GM12878 (cell line): ENCODE data around the gene SSU72. TPM values are rescaled to one million over a fixed set of nuclear protein-coding genes. Genes with fewer than 3 reads are reported as not detected.

Experiments
- ATAC-seq: fragments of 200-7000 bp; cut with Tn5 transposase; 3 replicates; pipeline ENCODE4 v1.9.1; 2020; ENCODE audit warnings: mild to moderate bottlenecking, moderate library complexity
- BruUV-seq: library from RNA; stranded (reverse); fragments of 400-500 nt; replicated peaks from 2 replicates; lab custom pipeline; 2021; lab: Mats Ljungman, UMichigan
- CTCF ChIA-PET: fragments of 300-600 bp; sonication (Branson Sonifier 250); formaldehyde crosslinking; extraction: SDS; loops from one replicate; lab custom pipeline; 2021; ENCODE audit warnings: inconsistent platforms; lab: Yijun Ruan, JAX
- POLR2A ChIA-PET: fragments of 350-600 bp; formaldehyde crosslinking; extraction: SDS; loops from one replicate; lab custom pipeline; 2021; ENCODE audit warnings: inconsistent platforms; lab: Charles Lee
- RAD21 ChIA-PET: fragments of 300-600 bp; sonication (Branson Sonifier 250); formaldehyde crosslinking; loops from one replicate; lab custom pipeline; 2023; ENCODE audit warnings: antibody characterized with exemption; ENCODE audit not compliant: unreplicated experiment; lab: Charles Lee
- SMC1A ChIA-PET: fragments of 300-600 bp; sonication (Branson Sonifier 250); formaldehyde crosslinking; loops from one replicate; lab custom pipeline; 2023; ENCODE audit not compliant: unreplicated experiment, uncharacterized antibody; lab: Charles Lee
- DNase-seq: peaks from one replicate; pipeline ENCODE4 v3.0.0-alpha.2; 2011; ENCODE audit warnings: low read depth, low spot score
- FAIRE-seq: peaks from 3 replicates; lab custom pipeline; 2011; peaks lifted over from hg19 to GRCh38; lab: Jason Lieb, UNC
- H2AFZ ChIP-seq: 2 replicates; pipeline ENCODE4 v1.6.0; 2011; ENCODE audit warnings: low read depth, low read length, control low read depth; ENCODE audit not compliant: control insufficient read depth
- H3K27ac ChIP-seq: 2 replicates; pipeline ENCODE4 v1.5.1; 2011; ENCODE audit warnings: control low read depth; ENCODE audit not compliant: control insufficient read depth, insufficient read depth
- H3K27me3 ChIP-seq, 2 experiments: replicated peaks in 1 of 2; 2 replicates each; pipeline versions ENCODE4 v1.6.0 to v1.6.1; 2011; ENCODE audit warnings: low read length in 1 of 2; ENCODE audit not compliant: control insufficient read depth in 2 of 2, insufficient read depth in 2 of 2
- H3K36me3 ChIP-seq, 2 experiments: 2 replicates each; pipeline ENCODE4 v1.5.1; 2011; ENCODE audit warnings: low read length in 1 of 2; ENCODE audit not compliant: control insufficient read depth in 2 of 2, insufficient read depth in 2 of 2
- H3K4me1 ChIP-seq: 2 replicates; pipeline ENCODE4 v1.6.1; 2011; ENCODE audit warnings: mild to moderate bottlenecking, low read length, moderate library complexity, mixed read lengths; ENCODE audit not compliant: control insufficient read depth, insufficient read depth
- H3K4me2 ChIP-seq: 2 replicates; pipeline ENCODE4 v1.6.0; 2011; ENCODE audit warnings: control low read depth; ENCODE audit not compliant: control insufficient read depth, insufficient read depth
- H3K4me3 ChIP-seq: fragments of 200-600 bp; sonication (generic); 2 replicates; pipeline ENCODE4 v1.5.1; 2016
- H3K79me2 ChIP-seq: 2 replicates; pipeline ENCODE4 v1.6.0; 2011; ENCODE audit warnings: low read length; ENCODE audit not compliant: control insufficient read depth, insufficient read depth
- H3K9ac ChIP-seq: 2 replicates; pipeline ENCODE4 v1.8.0; 2011; ENCODE audit warnings: low read length, control low read depth, mixed read lengths; ENCODE audit not compliant: control insufficient read depth, insufficient read depth
- H3K9me3 ChIP-seq: replicated peaks from 3 replicates; pipeline ENCODE4 v1.5.1; 2011; ENCODE audit warnings: mild to moderate bottlenecking, low read length; ENCODE audit not compliant: control insufficient read depth, insufficient read depth
- H4K20me1 ChIP-seq: 2 replicates; pipeline ENCODE4 v1.6.0; 2011; ENCODE audit not compliant: control insufficient read depth, insufficient read depth
- DPF2 ChIP-seq: fragments of 450-650 bp; IDR thresholded peaks from 2 replicates; pipeline ENCODE4 v1.6.1; 2017; ENCODE audit warnings: mild to moderate bottlenecking
- EGR1 ChIP-seq, 2 experiments: IDR thresholded peaks; 1 replicate in 1 of 2; 2 replicates in 1 of 2; pipeline ENCODE4 v1.6.1; 2011 to 2012; ENCODE audit warnings: low read depth in 2 of 2, low read length in 2 of 2, borderline replicate concordance in 1 of 2, mild to moderate bottlenecking in 1 of 2, moderate library complexity in 1 of 2
- GATAD2B ChIP-seq: fragments of 450-650 bp; conservative IDR thresholded peaks from 2 replicates; pipeline ENCODE4 v1.6.1; 2017; ENCODE audit warnings: low read depth, mild to moderate bottlenecking, moderate library complexity
- IRF5 ChIP-seq: fragments of 450-650 bp; IDR thresholded peaks from 2 replicates; pipeline ENCODE4 v1.6.1; 2017; ENCODE audit warnings: borderline replicate concordance
- PML ChIP-seq: IDR thresholded peaks from 2 replicates; pipeline ENCODE4 v1.6.1; 2012; ENCODE audit warnings: low read length, inconsistent platforms
- SREBF2 ChIP-seq: IDR thresholded peaks from 2 replicates; pipeline ENCODE4 v1.6.1; 2012; ENCODE audit warnings: mild to moderate bottlenecking, low read length
- SUZ12 ChIP-seq: fragments of 200-600 bp; sonication (generic); IDR thresholded peaks from one replicate; pipeline ENCODE4 v1.6.1; 2018; ENCODE audit warnings: antibody characterized with exemption, mild to moderate bottlenecking; ENCODE audit not compliant: unreplicated experiment
- TARDBP ChIP-seq: IDR thresholded peaks from 2 replicates; pipeline ENCODE4 v1.6.1; 2016; ENCODE audit warnings: borderline replicate concordance
- USF2 ChIP-seq: IDR thresholded peaks from 2 replicates; pipeline ENCODE4 v1.6.1; 2011; ENCODE audit warnings: low read depth, low read length, improper control_type of control experiment, borderline replicate concordance
- YY1 ChIP-seq: IDR thresholded peaks from 2 replicates; pipeline ENCODE4 v1.6.1; 2011; ENCODE audit warnings: low read depth, mild to moderate bottlenecking, low read length
- ZNF384 ChIP-seq: IDR thresholded peaks from 2 replicates; pipeline ENCODE4 v1.6.1; 2012; ENCODE audit warnings: low read depth, mild to moderate bottlenecking, low read length, improper control_type of control experiment, borderline replicate concordance
- ZSCAN29 ChIP-seq: fragments of 450-650 bp; IDR thresholded peaks from 2 replicates; pipeline ENCODE4 v1.6.1; 2017; ENCODE audit warnings: mild to moderate bottlenecking, moderate library complexity
- WGBS: methylation state at CpG from one replicate; pipeline ENCODE4 v1.1.6; 2016; ENCODE audit warnings: low lambda C conversion rate; ENCODE audit not compliant: insufficient replicate concordance, insufficient coverage; ENCODE audit errors: missing lambda C conversion rate; 5-methylcytosine and 5-hydroxymethylcytosine counted together
- in situ Hi-C: fragments of 300-500 bp; cut with MboI; formaldehyde crosslinking; loops from 9 replicates; pipeline ENCODE4 v1.14.3; 2018; ENCODE audit warnings: mixed read lengths
- intact Hi-C: fragments of 100-400 bp; cut with micrococcal nuclease; formaldehyde crosslinking; loops from one replicate; pipeline ENCODE4 v1.14.2; 2022; ENCODE audit not compliant: unreplicated experiment
- polyA plus RNA-seq, 11 experiments: library from polyadenylated mRNA; depleted of rRNA in 4 of 11; unstranded in 6 of 11; stranded (reverse) in 5 of 11; fragments of >200 nt; fragmentation: Nextera tagmentation in 4 of 11; fragmentation: Illumina TruSeq in 1 of 11; extraction: Ambion mirVana in 4 of 11; extraction: Trizol in 1 of 11; gene quantifications; 1 replicate in 1 of 11; 2 replicates in 10 of 11; pipeline versions ENCODE4 v1.2.1 to v1.2.3, GENCODE V29; 2011 to 2016; ENCODE audit warnings: inconsistent platforms in 2 of 11, missing spikeins in 2 of 11, low read depth in 1 of 11
- total RNA-seq, 4 experiments: library from RNA; depleted of rRNA in 3 of 4; stranded (reverse); fragments of >200 nt in 3 of 4; fragmentation: Illumina TruSeq in 1 of 4; extraction: Trizol in 1 of 4; gene quantifications; 2 replicates each; pipeline versions ENCODE4 v1.2.1 to v1.2.3, GENCODE V29; 2013 to 2021

Gene SSU72
- total and polyA plus RNA-seq, 10 of the 15 experiments (the other 5 are each of a cell fraction or from before 2014, with no cell fraction given), result 28.6 to 172 (median 67.7) TPM

- ChIA-PET RAD21 (no interaction called here), CTCF (interaction anchor here (0.8 kb wide), 1 partner anchor 16 kb away, joined by 3 read pairs; no protein-coding TSS in a partner anchor), POLR2A (interaction anchor here (1.1 kb wide), 1 partner anchor 9 kb away, joined by 3 read pairs; no protein-coding TSS in a partner anchor), SMC1A (no interaction called here)
- H2AFZ ChIP-seq, result no peak overlapping the region
- H3K79me2 ChIP-seq, result no peaks in the 10 kb centered on the region
- 66% methylated on average over 28 of the region's 28 CpGs for WGBS
- H3K4me3 ChIP-seq, result no peak overlapping the region
- FAIRE-seq (no peak), DNase-seq (no peak), ATAC-seq (no peak)
- intact Hi-C loops (no loop called here), in situ Hi-C loops (no loop called here)
- no peaks in the 10 kb centered on the region for H3K36me3 ChIP-seq
- TF ChIP-seq ZNF384 (no peak), SUZ12 (no peak), SREBF2 (no peak), IRF5 (no peak), USF2 (no peak), ZSCAN29 (no peak), YY1 (no peak), GATAD2B (no peak), PML (no peak), DPF2 (no peak), TARDBP (no peak), EGR1 (IDR thresholded peaks at IDR 0.05; ENCODE audit: borderline replicate concordance in 1 of 2, low read depth in 2 of 2, low read length in 2 of 2) (no peak)
- peaks cover 33% of the 10 kb centered on the region for H3K4me1 ChIP-seq
- H3K4me2 ChIP-seq, result peak overlapping the region; percentile 71; the same call in 1 of the 2 replicates
- no TSS peak for BruUV-seq
- H3K27me3 ChIP-seq, result peaks cover 0 to 2% of the 10 kb centered on the region in 2 experiments; a peak in 2 of 4 replicates
- H3K9ac ChIP-seq, result no peak overlapping the region
- H3K27ac ChIP-seq, result no peak overlapping the region
- H4K20me1 ChIP-seq, result no peaks in the 10 kb centered on the region
- H3K9me3 ChIP-seq, result no peaks in the 10 kb centered on the region
Measured at GRCh38 chr1:1598051-1598719, 23.5 kb upstream of the SSU72 start.
